Measurements from ENCODE around the gene EMID1.
"Not testable (repeated sequence)": the region's sequence is repeated elsewhere in the genome, so short reads cannot be mapped to it uniquely, and the experiment has no call there.

Gene EMID1

GRCh38 chr22:29218758-29219408, 13.2 kb downstream of the EMID1 start:
- no peaks in the 10 kb centered on the region for H3K4me1 ChIP-seq (ENCODE audit: control insufficient read depth, insufficient read depth, low read length, poor library complexity, severe bottlenecking)
- H3K9me3 ChIP-seq (ENCODE audit: control insufficient read depth, low read length): no peaks in the 10 kb centered on the region
- no peak overlapping the region for H3K4me3 ChIP-seq (ENCODE audit: insufficient read depth, low read depth, low read length, poor library complexity, severe bottlenecking)
- DNase-seq: no peak
- no peaks in the 10 kb centered on the region for H3K27me3 ChIP-seq (replicated peaks; ENCODE audit: control insufficient read depth, insufficient read depth, low read length, poor library complexity, severe bottlenecking)
- no peaks in the 10 kb centered on the region for H3K36me3 ChIP-seq (ENCODE audit: control insufficient read depth, insufficient read depth, low read length)
- no peak overlapping the region for H3K27ac ChIP-seq (ENCODE audit: insufficient read depth, low read length, poor library complexity, severe bottlenecking)

GRCh38 chr22:29219409-29219782, 13.7 kb downstream of the EMID1 start:
- not testable (repeated sequence) for H3K9me3 ChIP-seq (ENCODE audit: control insufficient read depth, low read length); H3K27me3 ChIP-seq (replicated peaks; ENCODE audit: control insufficient read depth, insufficient read depth, low read length, poor library complexity, severe bottlenecking); H3K36me3 ChIP-seq (ENCODE audit: control insufficient read depth, insufficient read depth, low read length); H3K27ac ChIP-seq (ENCODE audit: insufficient read depth, low read length, poor library complexity, severe bottlenecking); DNase-seq; H3K4me1 ChIP-seq (ENCODE audit: control insufficient read depth, insufficient read depth, low read length, poor library complexity, severe bottlenecking); H3K4me3 ChIP-seq (ENCODE audit: insufficient read depth, low read depth, low read length, poor library complexity, severe bottlenecking)

GRCh38 chr22:29219881-29220670, 14.4 kb downstream of the EMID1 start:
- DNase-seq: no peak
- Histone ChIP-seq H3K27me3 (replicated peaks; ENCODE audit: control insufficient read depth, insufficient read depth, low read length, poor library complexity, severe bottlenecking) (no peaks in the 10 kb centered on the region), H3K27ac (ENCODE audit: insufficient read depth, low read length, poor library complexity, severe bottlenecking) (no peak overlapping the region)

GRCh38 chr22:29224121-29224858, 18.6 kb downstream of the EMID1 start:
- Histone ChIP-seq H3K27me3 (replicated peaks; ENCODE audit: control insufficient read depth, insufficient read depth, low read length, poor library complexity, severe bottlenecking) (no peaks in the 10 kb centered on the region), H3K9me3 (ENCODE audit: control insufficient read depth, low read length) (no peaks in the 10 kb centered on the region), H3K4me1 (ENCODE audit: control insufficient read depth, insufficient read depth, low read length, poor library complexity, severe bottlenecking) (no peaks in the 10 kb centered on the region), H3K4me3 (ENCODE audit: insufficient read depth, low read depth, low read length, poor library complexity, severe bottlenecking) (no peak overlapping the region), H3K27ac (ENCODE audit: insufficient read depth, low read length, poor library complexity, severe bottlenecking) (no peak overlapping the region), H3K36me3 (ENCODE audit: control insufficient read depth, insufficient read depth, low read length) (no peaks in the 10 kb centered on the region)
- no peak for DNase-seq

More at GRCh38 chr22:29219881-29220670, 14.4 kb downstream of the EMID1 start:
- no peak overlapping the region for H3K4me3 ChIP-seq (ENCODE audit: insufficient read depth, low read depth, low read length, poor library complexity, severe bottlenecking)
- no peaks in the 10 kb centered on the region for H3K9me3 ChIP-seq (ENCODE audit: control insufficient read depth, low read length)
- no peaks in the 10 kb centered on the region for H3K36me3 ChIP-seq (ENCODE audit: control insufficient read depth, insufficient read depth, low read length)
- no peaks in the 10 kb centered on the region for H3K4me1 ChIP-seq (ENCODE audit: control insufficient read depth, insufficient read depth, low read length, poor library complexity, severe bottlenecking)

GRCh38 chr22:29224859-29225410, 19.2 kb downstream of the EMID1 start:
- H3K4me1 ChIP-seq (ENCODE audit: control insufficient read depth, insufficient read depth, low read length, poor library complexity, severe bottlenecking): no peaks in the 10 kb centered on the region
- H3K4me3 ChIP-seq (ENCODE audit: insufficient read depth, low read depth, low read length, poor library complexity, severe bottlenecking): no peak overlapping the region
- no peaks in the 10 kb centered on the region for H3K9me3 ChIP-seq (ENCODE audit: control insufficient read depth, low read length)
- no peak for DNase-seq
- H3K27me3 ChIP-seq (replicated peaks; ENCODE audit: control insufficient read depth, insufficient read depth, low read length, poor library complexity, severe bottlenecking): no peaks in the 10 kb centered on the region
- H3K36me3 ChIP-seq (ENCODE audit: control insufficient read depth, insufficient read depth, low read length): no peaks in the 10 kb centered on the region
- no peak overlapping the region for H3K27ac ChIP-seq (ENCODE audit: insufficient read depth, low read length, poor library complexity, severe bottlenecking)

GRCh38 chr22:29225422-29226090, 19.9 kb downstream of the EMID1 start:
- H3K4me3 ChIP-seq (ENCODE audit: insufficient read depth, low read depth, low read length, poor library complexity, severe bottlenecking): no peak overlapping the region
- H3K36me3 ChIP-seq (ENCODE audit: control insufficient read depth, insufficient read depth, low read length): no peaks in the 10 kb centered on the region
- H3K27ac ChIP-seq (ENCODE audit: insufficient read depth, low read length, poor library complexity, severe bottlenecking): no peak overlapping the region
- no peaks in the 10 kb centered on the region for H3K27me3 ChIP-seq (replicated peaks; ENCODE audit: control insufficient read depth, insufficient read depth, low read length, poor library complexity, severe bottlenecking)
- DNase-seq: no peak
- no peaks in the 10 kb centered on the region for H3K4me1 ChIP-seq (ENCODE audit: control insufficient read depth, insufficient read depth, low read length, poor library complexity, severe bottlenecking)
- H3K9me3 ChIP-seq (ENCODE audit: control insufficient read depth, low read length): no peaks in the 10 kb centered on the region

GRCh38 chr22:29226351-29226981, 20.8 kb downstream of the EMID1 start:
- Histone ChIP-seq H3K4me3 (ENCODE audit: insufficient read depth, low read depth, low read length, poor library complexity, severe bottlenecking) (no peak overlapping the region), H3K9me3 (ENCODE audit: control insufficient read depth, low read length) (no peaks in the 10 kb centered on the region), H3K36me3 (ENCODE audit: control insufficient read depth, insufficient read depth, low read length) (no peaks in the 10 kb centered on the region), H3K27me3 (replicated peaks; ENCODE audit: control insufficient read depth, insufficient read depth, low read length, poor library complexity, severe bottlenecking) (no peaks in the 10 kb centered on the region), H3K4me1 (ENCODE audit: control insufficient read depth, insufficient read depth, low read length, poor library complexity, severe bottlenecking) (no peaks in the 10 kb centered on the region), H3K27ac (ENCODE audit: insufficient read depth, low read length, poor library complexity, severe bottlenecking) (no peak overlapping the region)
- DNase-seq: no peak

GRCh38 chr22:29230972-29231875, 25.5 kb downstream of the EMID1 start:
- no peak overlapping the region for H3K4me3 ChIP-seq (ENCODE audit: insufficient read depth, low read depth, low read length, poor library complexity, severe bottlenecking)
- H3K9me3 ChIP-seq (ENCODE audit: control insufficient read depth, low read length): no peaks in the 10 kb centered on the region
- no peak overlapping the region for H3K27ac ChIP-seq (ENCODE audit: insufficient read depth, low read length, poor library complexity, severe bottlenecking)
- H3K4me1 ChIP-seq (ENCODE audit: control insufficient read depth, insufficient read depth, low read length, poor library complexity, severe bottlenecking): no peaks in the 10 kb centered on the region
- no peaks in the 10 kb centered on the region for H3K27me3 ChIP-seq (replicated peaks; ENCODE audit: control insufficient read depth, insufficient read depth, low read length, poor library complexity, severe bottlenecking)
- DNase-seq: no peak
- H3K36me3 ChIP-seq (ENCODE audit: control insufficient read depth, insufficient read depth, low read length): no peaks in the 10 kb centered on the region
